Measurements from ENCODE around the gene OR2T4.

DNA sequence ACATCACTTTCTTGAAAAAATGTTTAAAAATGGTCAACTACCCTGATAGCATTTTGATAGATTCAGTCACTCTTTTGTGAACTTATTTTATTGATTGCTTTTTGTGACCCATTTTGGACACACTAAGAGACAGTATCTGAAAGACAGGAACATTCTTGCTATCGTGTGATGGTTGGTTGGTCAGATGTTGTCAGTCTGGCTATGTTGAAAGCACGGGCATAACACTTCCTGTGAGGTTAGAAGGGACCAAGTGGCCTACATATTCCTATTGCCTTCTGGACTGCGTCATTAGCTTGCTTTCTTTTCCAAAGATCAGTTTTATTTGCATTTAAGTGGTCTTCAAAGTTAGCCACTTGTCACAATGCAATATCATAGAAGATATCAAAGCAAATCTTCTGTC, 15.5 kb downstream of the OR2T4 start:
- TF ChIP-seq, protein P1, sequence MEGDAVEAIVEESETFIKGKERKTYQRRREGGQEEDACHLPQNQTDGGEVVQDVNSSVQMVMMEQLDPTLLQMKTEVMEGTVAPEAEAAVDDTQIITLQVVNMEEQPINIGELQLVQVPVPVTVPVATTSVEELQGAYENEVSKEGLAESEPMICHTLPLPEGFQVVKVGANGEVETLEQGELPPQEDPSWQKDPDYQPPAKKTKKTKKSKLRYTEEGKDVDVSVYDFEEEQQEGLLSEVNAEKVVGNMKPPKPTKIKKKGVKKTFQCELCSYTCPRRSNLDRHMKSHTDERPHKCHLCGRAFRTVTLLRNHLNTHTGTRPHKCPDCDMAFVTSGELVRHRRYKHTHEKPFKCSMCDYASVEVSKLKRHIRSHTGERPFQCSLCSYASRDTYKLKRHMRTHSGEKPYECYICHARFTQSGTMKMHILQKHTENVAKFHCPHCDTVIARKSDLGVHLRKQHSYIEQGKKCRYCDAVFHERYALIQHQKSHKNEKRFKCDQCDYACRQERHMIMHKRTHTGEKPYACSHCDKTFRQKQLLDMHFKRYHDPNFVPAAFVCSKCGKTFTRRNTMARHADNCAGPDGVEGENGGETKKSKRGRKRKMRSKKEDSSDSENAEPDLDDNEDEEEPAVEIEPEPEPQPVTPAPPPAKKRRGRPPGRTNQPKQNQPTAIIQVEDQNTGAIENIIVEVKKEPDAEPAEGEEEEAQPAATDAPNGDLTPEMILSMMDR (IDR thresholded peaks at IDR 0.05), result no peak
- TF ChIP-seq POLR2A (IDR thresholded peaks at IDR 0.05) (no peak), POLR2AphosphoS5 (IDR thresholded peaks at IDR 0.05; ENCODE audit: insufficient read depth in 1 of 2, low read depth in 1 of 2) (no peak)

All from vagina (tissue), 2 donors.